Trophoblast cell (in vitro differentiated cells and primary cell): ENCODE results near the gene KRT79.
"Not testable (repeated sequence)": the region's sequence is repeated elsewhere in the genome, so short reads cannot be mapped to it uniquely, and the experiment has no call there.

Source experiments
- DNase-seq, 2 donors: peaks; one replicate each; pipeline ENCODE4 v3.0.0-alpha.2; 2016
- H2AFZ ChIP-seq: 2 replicates; pipeline ENCODE4 v1.6.1; 2013; ENCODE audit warnings: low read length, moderate library complexity, mild to moderate bottlenecking; ENCODE audit not compliant: insufficient read depth, poor library complexity
- H2AK5ac ChIP-seq: 2 replicates; pipeline ENCODE4 v1.6.1; 2013; ENCODE audit warnings: mild to moderate bottlenecking, low read length
- H2BK120ac ChIP-seq: 2 replicates; pipeline ENCODE4 v1.6.1; 2013; ENCODE audit warnings: low read length, mild to moderate bottlenecking, moderate library complexity; ENCODE audit not compliant: insufficient read depth, poor library complexity
- H2BK12ac ChIP-seq: 2 replicates; pipeline ENCODE4 v1.6.1; 2013; ENCODE audit warnings: mild to moderate bottlenecking, low read length, moderate library complexity
- H2BK5ac ChIP-seq: 2 replicates; pipeline ENCODE4 v1.6.1; 2013; ENCODE audit warnings: low read length, low read depth, moderate library complexity, mild to moderate bottlenecking; ENCODE audit not compliant: poor library complexity
- H3K14ac ChIP-seq: 2 replicates; pipeline ENCODE4 v1.6.1; 2013; ENCODE audit warnings: mild to moderate bottlenecking, low read length
- H3K18ac ChIP-seq: 2 replicates; pipeline ENCODE4 v1.6.1; 2013; ENCODE audit warnings: mild to moderate bottlenecking, low read length
- H3K23ac ChIP-seq: 2 replicates; pipeline ENCODE4 v1.6.1; 2013; ENCODE audit warnings: low read length
- H3K27ac ChIP-seq: 2 replicates; pipeline ENCODE4 v1.5.1; 2013; ENCODE audit warnings: low read depth, mild to moderate bottlenecking, inconsistent platforms, low read length, moderate library complexity
- H3K27me3 ChIP-seq: 2 replicates; pipeline ENCODE4 v1.6.1; 2013; ENCODE audit warnings: inconsistent platforms, mild to moderate bottlenecking, low read length, moderate library complexity; ENCODE audit not compliant: insufficient read depth
- H3K36me3 ChIP-seq, 2 experiments: 1 replicate in 1 of 2; 2 replicates in 1 of 2; pipeline ENCODE4 v1.6.1; 2013; ENCODE audit warnings: low read length in 2 of 2, mild to moderate bottlenecking in 2 of 2, moderate library complexity in 1 of 2; ENCODE audit not compliant: insufficient read depth in 2 of 2, control insufficient read depth in 1 of 2
- H3K4ac ChIP-seq: 2 replicates; pipeline ENCODE4 v1.6.1; 2013; ENCODE audit warnings: low read depth, mild to moderate bottlenecking, low read length, moderate library complexity
- H3K4me1 ChIP-seq, 2 experiments: 1 replicate in 1 of 2; 2 replicates in 1 of 2; pipeline ENCODE4 v1.6.1; 2013; ENCODE audit warnings: low read length in 2 of 2, mild to moderate bottlenecking in 2 of 2, moderate library complexity in 1 of 2; ENCODE audit not compliant: insufficient read depth in 2 of 2, control insufficient read depth in 1 of 2
- H3K4me2 ChIP-seq: 2 replicates; pipeline ENCODE4 v1.6.1; 2013; ENCODE audit warnings: inconsistent platforms, mild to moderate bottlenecking, low read length, moderate library complexity
- H3K4me3 ChIP-seq: 2 replicates; pipeline ENCODE4 v1.5.1; 2013; ENCODE audit warnings: mild to moderate bottlenecking, low read depth, low read length, inconsistent platforms
- H3K79me1 ChIP-seq: one replicate; pipeline ENCODE4 v1.6.1; 2013; ENCODE audit warnings: low read length
- H3K79me2 ChIP-seq: 2 replicates; pipeline ENCODE4 v1.6.1; 2013; ENCODE audit warnings: low read length, mild to moderate bottlenecking; ENCODE audit not compliant: control insufficient read depth, insufficient read depth, poor library complexity
- H3K9ac ChIP-seq: 2 replicates; pipeline ENCODE4 v1.6.1; 2013; ENCODE audit warnings: mild to moderate bottlenecking, low read length
- H3K9me3 ChIP-seq: 2 replicates; pipeline ENCODE4 v1.6.1; 2013; ENCODE audit warnings: low read depth, mild to moderate bottlenecking, control low read depth, inconsistent platforms, low read length; ENCODE audit not compliant: insufficient read depth
- H4K12ac ChIP-seq: 2 replicates; pipeline ENCODE4 v1.6.1; 2013; ENCODE audit warnings: low read depth, mild to moderate bottlenecking, low read length, moderate library complexity
- H4K8ac ChIP-seq: 2 replicates; pipeline ENCODE4 v1.6.1; 2013; ENCODE audit warnings: low read depth, mild to moderate bottlenecking, low read length, moderate library complexity
- H4K91ac ChIP-seq: one replicate; pipeline ENCODE4 v1.6.1; 2013; ENCODE audit warnings: low read depth, mild to moderate bottlenecking, low read length, moderate library complexity
- WGBS: extraction: QIAGEN DNeasy Blood & Tissue Kit; methylation state at CpG from one replicate; pipeline ENCODE4 v1.1.7; 2013; ENCODE audit warnings: missing lambda C conversion rate; ENCODE audit not compliant: insufficient read length, insufficient coverage; ENCODE audit errors: extremely low coverage; 5-methylcytosine and 5-hydroxymethylcytosine counted together

KRT79 gene

DNA sequence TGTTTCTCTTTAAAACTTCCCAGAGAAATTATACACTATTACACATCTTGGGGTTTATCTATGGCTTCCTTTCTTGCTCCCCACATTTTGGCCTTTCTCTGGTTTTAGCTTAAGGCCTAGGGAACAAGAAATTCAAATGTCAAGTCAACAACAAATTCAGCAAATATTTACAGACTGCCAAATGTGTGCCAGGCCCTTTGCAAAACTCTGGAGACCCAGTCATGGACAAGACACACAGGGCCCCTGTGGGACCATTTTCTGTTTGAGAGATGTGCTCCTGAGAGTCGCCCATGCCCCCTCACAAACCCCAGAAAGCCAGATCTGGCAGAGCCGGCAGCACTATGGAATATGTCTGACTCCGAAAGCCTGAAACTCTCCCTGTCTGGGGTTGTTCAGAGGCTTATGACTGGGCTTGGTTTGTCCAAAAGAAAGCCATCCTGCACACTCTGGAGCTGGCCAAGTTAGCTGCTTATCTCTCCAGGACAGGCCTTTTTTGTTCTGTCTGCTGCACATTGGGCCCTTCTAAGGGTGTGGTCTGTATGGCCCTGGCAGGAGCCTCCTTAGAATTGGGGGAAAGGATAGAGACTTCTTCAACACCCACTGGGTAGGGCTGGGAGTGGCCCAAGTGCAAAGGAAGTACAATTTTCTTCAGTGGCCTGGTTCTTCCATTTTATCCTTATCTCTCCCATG is 37.1 kb downstream of the KRT79 start:
- Histone ChIP-seq H4K12ac (no peak overlapping the region), H3K36me3 (no peaks in the 10 kb centered on the region), H3K4me1 (no peaks in the 10 kb centered on the region), H3K79me1 (no peaks in the 10 kb centered on the region), H3K79me2 (no peaks in the 10 kb centered on the region), H4K8ac (no peak overlapping the region), H2AFZ (no peak overlapping the region), H3K27me3 (no peaks in the 10 kb centered on the region), H3K9ac (no peak overlapping the region), H3K23ac (no peak overlapping the region), H2BK120ac (no peak overlapping the region), H3K4me2 (no peak overlapping the region), H3K14ac (no peak overlapping the region), H3K18ac (no peak overlapping the region), H2BK12ac (no peak overlapping the region), H4K91ac (no peak overlapping the region), H3K9me3 (peaks cover 2% of the 10 kb centered on the region), H3K4me3 (no peak overlapping the region), H2BK5ac (no peak overlapping the region), H3K27ac (no peak overlapping the region), H3K4ac (no peak overlapping the region), H2AK5ac (no peak overlapping the region)
- WGBS = no CpG with 5 or more reads among the region's 3 CpGs
- DNase-seq = no peak

GRCh38 chr12:52796429-52796794 is 37.7 kb downstream of the KRT79 start:
- Histone ChIP-seq H4K8ac (no peak overlapping the region), H2AFZ (no peak overlapping the region), H3K79me2 (no peaks in the 10 kb centered on the region), H3K27me3 (no peaks in the 10 kb centered on the region), H3K4ac (no peak overlapping the region), H3K23ac (no peak overlapping the region), H4K12ac (no peak overlapping the region), H3K4me3 (no peak overlapping the region), H3K9ac (no peak overlapping the region), H3K36me3 (no peaks in the 10 kb centered on the region), H3K4me1 (no peaks in the 10 kb centered on the region), H3K4me2 (no peak overlapping the region), H2AK5ac (no peak overlapping the region), H3K79me1 (no peaks in the 10 kb centered on the region), H2BK12ac (no peak overlapping the region), H4K91ac (no peak overlapping the region), H3K14ac (no peak overlapping the region), H2BK120ac (no peak overlapping the region), H3K18ac (no peak overlapping the region), H3K27ac (no peak overlapping the region), H2BK5ac (no peak overlapping the region), H3K9me3 (peaks cover 2% of the 10 kb centered on the region)
- DNase-seq = no peak
- no CpG with 5 or more reads among the region's 3 CpGs for WGBS

GRCh38 chr12:52795694-52796428 is 38.2 kb downstream of the KRT79 start, which contains the start of gene KRT3:
Gene KRT3 (minus strand): TSS chr12:52796117. CDS start chr12:52796042, 75 bp downstream.
- Histone ChIP-seq H2BK5ac (no peak within 1 kb of the TSS), H4K12ac (no peak within 1 kb of the TSS), H3K14ac (no peak within 1 kb of the TSS), H3K9me3 (peaks cover 2% of the 10 kb centered on the region), H3K27me3 (no peaks in the 10 kb centered on the region), H3K36me3 (no peaks in the 10 kb centered on the region), H3K4me2 (no peak within 1 kb of the TSS), H3K79me2 (no peaks in the 10 kb centered on the region), H4K91ac (no peak within 1 kb of the TSS), H2BK12ac (no peak within 1 kb of the TSS), H2AFZ (no peak within 1 kb of the TSS), H3K23ac (no peak within 1 kb of the TSS), H2AK5ac (no peak within 1 kb of the TSS), H3K4me3 (no peak within 1 kb of the TSS), H3K27ac (no peak within 1 kb of the TSS), H3K18ac (no peak within 1 kb of the TSS), H3K79me1 (no peaks in the 10 kb centered on the region), H4K8ac (no peak within 1 kb of the TSS), H3K4me1 (no peaks in the 10 kb centered on the region), H3K4ac (no peak within 1 kb of the TSS), H2BK120ac (no peak within 1 kb of the TSS), H3K9ac (no peak within 1 kb of the TSS)
- no CpG with 5 or more reads among the region's 17 CpGs for WGBS
- no peak for DNase-seq

- H3K27me3 ChIP-seq, H3K4me3 ChIP-seq, H2AFZ ChIP-seq, H3K4me1 ChIP-seq, H3K23ac ChIP-seq, H3K9ac ChIP-seq, H2BK120ac ChIP-seq, DNase-seq, H2BK5ac ChIP-seq, H3K79me1 ChIP-seq, H3K9me3 ChIP-seq, H3K4ac ChIP-seq, H3K79me2 ChIP-seq, H4K91ac ChIP-seq, H3K4me2 ChIP-seq, H3K18ac ChIP-seq, H3K36me3 ChIP-seq, H2BK12ac ChIP-seq, H4K12ac ChIP-seq, H3K27ac ChIP-seq, H4K8ac ChIP-seq, H2AK5ac ChIP-seq, H3K14ac ChIP-seq: not testable (repeated sequence)
- WGBS = no CpG with 5 or more reads among the region's 2 CpGs
Observed at GRCh38 chr12:52795332-52795674, 38.8 kb downstream of the KRT79 start.
